GM23248 (cell line): Measurements from ENCODE around the gene ZNF710. TPM values are rescaled to one million over a fixed set of nuclear protein-coding genes. Genes with fewer than 3 reads are reported as not detected.

ENCODE experiments used
- DNase-seq: peaks from one replicate; pipeline ENCODE4 v3.0.0-alpha.2; 2015
- H2AFZ ChIP-seq: fragments of 200-600 bp; sonication (generic); 2 replicates; pipeline ENCODE4 v1.6.1; 2016; ENCODE audit warnings: antibody characterized with exemption
- H3F3A ChIP-seq: fragments of 200-600 bp; sonication (generic); 2 replicates; pipeline ENCODE4 v1.6.1; 2016; ENCODE audit warnings: mild to moderate bottlenecking, antibody characterized with exemption, mixed run types; ENCODE audit not compliant: insufficient read depth
- H3K27ac ChIP-seq: fragments of 200-600 bp; sonication (generic); 2 replicates; pipeline ENCODE4 v1.5.1; 2016; ENCODE audit warnings: mild to moderate bottlenecking
- H3K27me3 ChIP-seq: fragments of 200-600 bp; sonication (generic); replicated peaks from 2 replicates; pipeline ENCODE4 v1.6.1; 2016; ENCODE audit warnings: mild to moderate bottlenecking; ENCODE audit not compliant: insufficient read depth
- H3K36me3 ChIP-seq: fragments of 200-600 bp; sonication (generic); 2 replicates; pipeline ENCODE4 v1.6.1; 2016; ENCODE audit warnings: low read depth, mild to moderate bottlenecking
- H3K4me1 ChIP-seq: fragments of 200-600 bp; sonication (generic); 2 replicates; pipeline ENCODE4 v1.6.1; 2016; ENCODE audit warnings: mild to moderate bottlenecking; ENCODE audit not compliant: insufficient read depth
- H3K4me2 ChIP-seq: fragments of 200-600 bp; sonication (generic); one replicate; pipeline ENCODE4 v1.6.1; 2016; ENCODE audit warnings: mild to moderate bottlenecking; ENCODE audit not compliant: unreplicated experiment
- H3K4me3 ChIP-seq: fragments of 200-600 bp; sonication (generic); 2 replicates; pipeline ENCODE4 v1.5.1; 2016; ENCODE audit warnings: mild to moderate bottlenecking
- H3K79me2 ChIP-seq: fragments of 200-600 bp; sonication (generic); 2 replicates; pipeline ENCODE4 v1.6.1; 2016; ENCODE audit warnings: mild to moderate bottlenecking; ENCODE audit not compliant: insufficient read depth
- H3K9ac ChIP-seq: fragments of 200-600 bp; sonication (generic); 2 replicates; pipeline ENCODE4 v1.6.1; 2016; ENCODE audit warnings: mild to moderate bottlenecking
- H3K9me2 ChIP-seq: fragments of 200-600 bp; sonication (generic); 2 replicates; pipeline ENCODE4 v1.6.1; 2016; ENCODE audit warnings: mixed run types, mild to moderate bottlenecking, moderate library complexity; ENCODE audit not compliant: insufficient read depth
- H3K9me3 ChIP-seq: fragments of 200-600 bp; sonication (generic); one replicate; pipeline ENCODE4 v1.6.1; 2017; ENCODE audit warnings: low read depth
- H4K20me1 ChIP-seq: fragments of 200-600 bp; sonication (generic); 2 replicates; pipeline ENCODE4 v1.6.0; 2016; ENCODE audit not compliant: insufficient read depth
- EZH2 ChIP-seq: fragments of 200-600 bp; sonication (generic); IDR thresholded peaks from 2 replicates; pipeline ENCODE4 v1.6.1; 2018; ENCODE audit warnings: antibody characterized with exemption, mild to moderate bottlenecking; ENCODE audit not compliant: insufficient read depth, poor library complexity, severe bottlenecking
- EZH2phosphoT487 ChIP-seq: fragments of 200-600 bp; sonication (generic); IDR thresholded peaks from 2 replicates; pipeline ENCODE4 v1.6.1; 2018; ENCODE audit warnings: antibody characterized with exemption, moderate library complexity, mild to moderate bottlenecking, low read depth; ENCODE audit not compliant: insufficient read depth
- WGBS, 2 experiments: methylation state at CpG; one replicate each; pipeline ENCODE4 v1.1.6; 2015 to 2017; ENCODE audit warnings: low lambda C conversion rate in 2 of 2, low coverage in 1 of 2; ENCODE audit errors: missing lambda C conversion rate in 2 of 2; 5-methylcytosine and 5-hydroxymethylcytosine counted together
- in situ Hi-C: fragments of 300-500 bp; cut with MboI; formaldehyde crosslinking; loops from 2 replicates; pipeline ENCODE4 v1.15.0; 2020
- polyA plus RNA-seq: library from polyadenylated mRNA; unstranded; fragments of >200 nt; fragmentation: Nextera tagmentation; extraction: Ambion mirVana; gene quantifications from 2 replicates; pipeline ENCODE4 v1.2.1, GENCODE V29; 2016
- total RNA-seq: library from RNA; depleted of rRNA; stranded (reverse); fragments of >200 nt; shearing (Covaris generic); gene quantifications from 2 replicates; pipeline ENCODE4 v1.2.3, GENCODE V29; 2014

The ZNF710 gene
- total and polyA plus RNA-seq, 2 experiments from 2014 or later = 2.9 to 12.0 TPM

DNA sequence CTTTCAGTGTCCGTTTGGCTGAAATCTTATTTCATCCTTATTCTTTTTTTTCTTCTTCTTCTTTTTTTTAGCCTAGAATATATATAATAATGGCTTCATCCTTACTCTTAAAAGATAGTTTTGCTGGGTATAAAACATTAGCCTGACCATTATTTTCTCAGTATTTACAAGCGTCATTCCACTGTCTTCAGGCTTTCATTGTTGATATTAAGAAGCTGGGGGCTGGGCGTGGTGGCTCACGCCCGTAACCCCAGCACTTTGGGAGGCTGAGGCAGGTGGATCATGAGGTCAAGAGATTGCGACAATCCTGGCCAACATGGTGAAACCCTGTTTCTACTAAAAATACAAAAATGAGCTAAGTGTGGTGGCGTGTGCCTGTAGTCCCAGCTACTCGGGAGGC lies 10.6 kb downstream of the ZNF710 start:
- Histone ChIP-seq H2AFZ (no peak overlapping the region), H3K9me2 (no peaks in the 10 kb centered on the region), H3K36me3 (0 out of 2 replicates have a peak, but pooled peaks cover 5% of the 10 kb centered on the region), H3F3A (peaks cover 3% of the 10 kb centered on the region; the same call in 1 of the 2 replicates), H3K9ac (no peak overlapping the region), H3K27me3 (no peaks in the 10 kb centered on the region), H3K4me3 (no peak overlapping the region), H3K79me2 (peaks cover 100% of the 10 kb centered on the region), H3K27ac (no peak overlapping the region), H3K9me3 (no peaks in the 10 kb centered on the region), H3K4me1 (no peaks in the 10 kb centered on the region), H3K4me2 (no peak overlapping the region), H4K20me1 (no peaks in the 10 kb centered on the region; the same call in 1 of the 2 replicates)
- TF ChIP-seq EZH2 (no peak), EZH2phosphoT487 (no peak)
- in situ Hi-C loops = no loop called here
- no peak for DNase-seq
- WGBS, 2 experiments = 98% methylated on average over 8 of the region's 8 CpGs

- in situ Hi-C loops = no loop called here
- H3K9me3 ChIP-seq = no peaks in the 10 kb centered on the region
- H3K4me2 ChIP-seq = no peak overlapping the region
- H3K9me2 ChIP-seq = no peaks in the 10 kb centered on the region
- DNase-seq = no peak
- no peaks in the 10 kb centered on the region for H3F3A ChIP-seq
- H2AFZ ChIP-seq = no peak overlapping the region
- H3K4me1 ChIP-seq = no peaks in the 10 kb centered on the region
- TF ChIP-seq EZH2 (no peak), EZH2phosphoT487 (no peak)
- H3K27me3 ChIP-seq = no peaks in the 10 kb centered on the region
- 0 out of 2 replicates have a peak, but pooled peaks cover 5% of the 10 kb centered on the region for H3K36me3 ChIP-seq
- peaks cover 100% of the 10 kb centered on the region for H3K79me2 ChIP-seq
- H3K4me3 ChIP-seq = no peak overlapping the region
- no peak overlapping the region for H3K27ac ChIP-seq
- no peaks in the 10 kb centered on the region; the same call in 1 of the 2 replicates for H4K20me1 ChIP-seq
- no peak overlapping the region for H3K9ac ChIP-seq
- 97 to 98% methylated on average over 6 of the region's 6 CpGs for WGBS, 2 experiments
Observed at GRCh38 chr15:90013503-90013937, 12.4 kb downstream of the ZNF710 start.

GRCh38 chr15:90015294-90015693 lies 14.2 kb downstream of the ZNF710 start:
- Histone ChIP-seq H3K36me3 (0 out of 2 replicates have a peak, but pooled peaks cover 5% of the 10 kb centered on the region), H2AFZ (no peak overlapping the region), H3F3A (no peaks in the 10 kb centered on the region), H3K79me2 (peaks cover 100% of the 10 kb centered on the region), H3K4me2 (no peak overlapping the region), H3K9me2 (no peaks in the 10 kb centered on the region), H3K9ac (no peak overlapping the region), H3K27me3 (no peaks in the 10 kb centered on the region), H3K27ac (no peak overlapping the region), H4K20me1 (no peaks in the 10 kb centered on the region; the same call in 1 of the 2 replicates), H3K9me3 (no peaks in the 10 kb centered on the region), H3K4me1 (no peaks in the 10 kb centered on the region), H3K4me3 (no peak overlapping the region)
- in situ Hi-C loops = no loop called here
- WGBS, 2 experiments = 94 to 98% methylated on average over 6 of the region's 6 CpGs
- TF ChIP-seq EZH2 (no peak), EZH2phosphoT487 (no peak)
- DNase-seq = no peak

DNA sequence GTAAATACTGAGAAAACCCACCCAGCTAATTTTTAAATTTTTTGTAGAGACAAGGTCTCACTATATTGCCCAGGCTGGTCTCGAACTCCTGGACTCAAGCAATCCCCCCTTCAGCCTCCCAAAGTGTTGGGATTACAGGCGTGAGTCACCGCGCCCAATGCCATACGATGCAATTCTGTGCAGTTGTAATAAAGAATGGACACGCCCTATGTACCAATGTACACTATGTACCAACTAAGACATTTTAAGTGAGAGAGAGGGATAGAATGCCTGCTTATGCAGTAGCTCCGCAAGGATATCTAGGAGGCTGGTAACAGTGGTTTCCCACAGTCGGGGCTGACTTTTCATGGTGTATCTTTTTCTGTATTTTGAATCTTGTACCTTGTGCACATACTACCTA lies 14.6 kb downstream of the ZNF710 start:
- Histone ChIP-seq H3K4me3 (no peak overlapping the region), H3K36me3 (0 out of 2 replicates have a peak, but pooled peaks cover 5% of the 10 kb centered on the region), H3K9me2 (no peaks in the 10 kb centered on the region), H3K27ac (no peak overlapping the region), H4K20me1 (no peaks in the 10 kb centered on the region; the same call in 1 of the 2 replicates), H3K9me3 (no peaks in the 10 kb centered on the region), H3K4me2 (no peak overlapping the region), H3K27me3 (no peaks in the 10 kb centered on the region), H3K4me1 (no peaks in the 10 kb centered on the region), H3K9ac (no peak overlapping the region), H3F3A (no peaks in the 10 kb centered on the region), H2AFZ (no peak overlapping the region), H3K79me2 (peaks cover 100% of the 10 kb centered on the region)
- DNase-seq = no peak
- WGBS, 2 experiments = 95 to 96% methylated on average over 8 of the region's 8 CpGs
- in situ Hi-C loops = no loop called here
- no peak for TF ChIP-seq EZH2
- no peak for TF ChIP-seq EZH2phosphoT487
